Ovary (tissue), 3 donors: ENCODE data around the gene ARHGAP8.

Experiments used
- CTCF ChIP-seq, 3 donors: fragments of 450-650 bp in 2 of 3; fragments of 200-600 bp in 1 of 3; IDR thresholded peaks; one replicate each; pipeline versions ENCODE4 v1.5.1 to v1.8.0; 2016 to 2022; ENCODE audit warnings: antibody characterized with exemption in 3 of 3, mild to moderate bottlenecking in 1 of 3
- EP300 ChIP-seq: sonication (generic); formaldehyde crosslinking; IDR thresholded peaks from one replicate; pipeline ENCODE4 v1.6.1; 2017; ENCODE audit warnings: antibody characterized with exemption
- POLR2A ChIP-seq: fragments of 450-650 bp; IDR thresholded peaks from one replicate; pipeline ENCODE4 v1.6.1; 2017; ENCODE audit warnings: antibody characterized with exemption, mild to moderate bottlenecking, moderate library complexity
- donor health status: DM: no; HTN: no; CAD: no.

- no peak for TF ChIP-seq POLR2A
- TF ChIP-seq CTCF (IDR thresholded peaks at IDR 0.05) = no peak
- TF ChIP-seq EP300 = no peak
Observed at GRCh38 chr22:44706488-44706887, 45.9 kb upstream of the ARHGAP8 start.
